ENCODE data around the gene SHE. TPM values are rescaled to one million over a fixed set of nuclear protein-coding genes. Genes with fewer than 3 reads are reported as not detected.

SHE gene
- total RNA-seq, 1 experiment from 2014 or later: 0.79 TPM

GRCh38 chr1:154551474-154551873 lies 49.3 kb upstream of the SHE start (continued):
- no peak for TF ChIP-seq AFF4 (CRISPR knock-in tag; IDR thresholded peaks at IDR 0.05; ENCODE audit: borderline replicate concordance)

GRCh38 chr1:154550657-154551056 lies 48.4 kb upstream of the SHE start:
- H3K36me3 Mint-ChIP-seq: peaks cover 67% of the 10 kb centered on the region
- no peak for TF ChIP-seq ZSCAN18 (CRISPR knock-in tag; IDR thresholded peaks at IDR 0.05)
- no peak for TF ChIP-seq STAT6 (CRISPR knock-in tag; conservative IDR thresholded peaks at IDR 0.05; ENCODE audit: low read depth)
- no peak for TF ChIP-seq TCF7 (CRISPR knock-in tag; IDR thresholded peaks at IDR 0.05; ENCODE audit: low read depth)
- no peak for TF ChIP-seq ZNF425 (CRISPR knock-in tag; conservative IDR thresholded peaks at IDR 0.05)
- TF ChIP-seq HMGXB4 (CRISPR knock-in tag; IDR thresholded peaks at IDR 0.05): no peak
- no peak for TF ChIP-seq ESRRA (CRISPR knock-in tag; IDR thresholded peaks at IDR 0.05; ENCODE audit: borderline replicate concordance)
- TF ChIP-seq PRRX2 (CRISPR knock-in tag; IDR thresholded peaks at IDR 0.05): no peak
- no peak for TF ChIP-seq EMX1 (CRISPR knock-in tag; IDR thresholded peaks at IDR 0.05)
- TF ChIP-seq SP1 (CRISPR knock-in tag; conservative IDR thresholded peaks at IDR 0.05): no peak
- no peak for TF ChIP-seq FOXJ3 (CRISPR knock-in tag; IDR thresholded peaks at IDR 0.05; ENCODE audit: borderline replicate concordance)
- TF ChIP-seq GTF2I (CRISPR knock-in tag; conservative IDR thresholded peaks at IDR 0.05): no peak
- no peak for TF ChIP-seq NFATC4 (CRISPR knock-in tag; IDR thresholded peaks at IDR 0.05)
- TF ChIP-seq FOXK1 (CRISPR knock-in tag; IDR thresholded peaks at IDR 0.05): no peak
- no peak for TF ChIP-seq IRF1 (CRISPR knock-in tag; IDR thresholded peaks at IDR 0.05)
- no peak for TF ChIP-seq TP53 (CRISPR knock-in tag; IDR thresholded peaks at IDR 0.05)
- no peak for TF ChIP-seq SOX15 (CRISPR knock-in tag; IDR thresholded peaks at IDR 0.05)
- H3K4me3 Mint-ChIP-seq: no peak overlapping the region
- ChIA-PET CTCF (no interaction called here), POLR2A (no interaction called here)
- DNase-seq (ENCODE audit: low spot score): no peak
- H3K4me1 Mint-ChIP-seq: no peaks in the 10 kb centered on the region; the same call in 1 of the 2 replicates
- no peaks in the 10 kb centered on the region for H3K9me3 Mint-ChIP-seq
- no peak for ATAC-seq
- no peaks in the 10 kb centered on the region for H3K27me3 Mint-ChIP-seq (ENCODE audit: low read depth)
- H3K27ac Mint-ChIP-seq: no peak overlapping the region
